Keratinocyte (primary cell): ENCODE data around the gene MAML2. TPM values are rescaled to one million over a fixed set of nuclear protein-coding genes. Genes with fewer than 3 reads are reported as not detected.

ENCODE experiments used
- DNase-seq: peaks from one replicate; pipeline ENCODE4 v3.0.0-alpha.2; 2011; ENCODE audit warnings: low read depth, missing footprints, low spot score
- FAIRE-seq: peaks from 2 replicates; lab custom pipeline; 2011; peaks lifted over from hg19 to GRCh38; lab: Jason Lieb, UNC
- H2AFZ ChIP-seq: 2 replicates; pipeline ENCODE4 v1.6.0; 2012; ENCODE audit warnings: low read length, control low read depth, inconsistent platforms; ENCODE audit not compliant: control insufficient read depth
- H3K27ac ChIP-seq: 2 replicates; pipeline ENCODE4 v1.5.1; 2011; ENCODE audit warnings: low read length; ENCODE audit not compliant: control insufficient read depth, insufficient read depth
- H3K27me3 ChIP-seq: 3 replicates; pipeline ENCODE4 v1.6.0; 2011; ENCODE audit warnings: low read length; ENCODE audit not compliant: control insufficient read depth, insufficient read depth; ENCODE audit errors: extremely low read depth
- H3K36me3 ChIP-seq, 2 experiments: 2 replicates in 1 of 2; 3 replicates in 1 of 2; pipeline ENCODE4 v1.5.1; 2011; ENCODE audit warnings: low read length in 2 of 2, mild to moderate bottlenecking in 1 of 2; ENCODE audit not compliant: control insufficient read depth in 2 of 2, insufficient read depth in 2 of 2; ENCODE audit errors: extremely low read depth in 1 of 2
- H3K4me1 ChIP-seq: 3 replicates; pipeline ENCODE4 v1.5.1; 2011; ENCODE audit warnings: low read length; ENCODE audit not compliant: control insufficient read depth, insufficient read depth; ENCODE audit errors: extremely low read depth
- H3K4me2 ChIP-seq: 3 replicates; pipeline ENCODE4 v1.6.0; 2011; ENCODE audit warnings: low read depth, low read length; ENCODE audit not compliant: control insufficient read depth, insufficient read depth; ENCODE audit errors: extremely low read depth
- H3K4me3 ChIP-seq, 3 experiments: fragments of 200-600 bp in 1 of 3; sonication (generic) in 1 of 3; 2 replicates in 2 of 3; 3 replicates in 1 of 3; pipeline ENCODE4 v1.5.1; 2011 to 2016; ENCODE audit warnings: low read length in 3 of 3, mild to moderate bottlenecking in 3 of 3, control low read depth in 2 of 3, inconsistent platforms in 1 of 3, low read depth in 1 of 3, mixed read lengths in 1 of 3, mixed run types in 1 of 3, moderate library complexity in 1 of 3; ENCODE audit not compliant: control insufficient read depth in 2 of 3, insufficient read depth in 2 of 3; ENCODE audit errors: extremely low read depth in 1 of 3
- H3K79me2 ChIP-seq: 2 replicates; pipeline ENCODE4 v1.6.0; 2012; ENCODE audit warnings: low read length; ENCODE audit not compliant: control insufficient read depth, insufficient read depth
- H3K9ac ChIP-seq: 3 replicates; pipeline ENCODE4 v1.6.0; 2011; ENCODE audit warnings: low read length; ENCODE audit not compliant: control insufficient read depth, insufficient read depth; ENCODE audit errors: extremely low read depth
- H3K9me1 ChIP-seq: 3 replicates; pipeline ENCODE4 v1.6.0; 2011; ENCODE audit warnings: low read length; ENCODE audit not compliant: control insufficient read depth, insufficient read depth; ENCODE audit errors: extremely low read depth
- H3K9me3 ChIP-seq: 2 replicates; pipeline ENCODE4 v1.5.1; 2012; ENCODE audit warnings: low read depth, low read length; ENCODE audit not compliant: control insufficient read depth
- H4K20me1 ChIP-seq: 3 replicates; pipeline ENCODE4 v1.6.0; 2011; ENCODE audit warnings: low read length; ENCODE audit not compliant: control insufficient read depth, insufficient read depth; ENCODE audit errors: extremely low read depth
- EZH2 ChIP-seq: IDR thresholded peaks from one replicate; pipeline ENCODE4 v1.6.1; 2012; ENCODE audit warnings: inconsistent platforms, mild to moderate bottlenecking, low read length, moderate library complexity
- dilution Hi-C: fragments of 300-500 bp; cut with MboI; formaldehyde crosslinking; loops from one replicate; pipeline ENCODE4 v1.7.0; 2020; ENCODE audit warnings: low sequenced_read_pairs; ENCODE audit not compliant: extremely low pct_ligation_motif_present
- polyA plus RNA-seq, 5 experiments: library from polyadenylated mRNA; depleted of rRNA in 3 of 5; stranded (reverse) in 3 of 5; stranded (forward) in 1 of 5; unstranded in 1 of 5; fragments of >200 nt; gene quantifications; 1 replicate in 1 of 5; 2 replicates in 3 of 5; 3 replicates in 1 of 5; pipeline versions ENCODE4 v1.2.1 to v1.2.3, GENCODE V29; 2011 to 2012; ENCODE audit warnings: missing spikeins in 2 of 5, low read depth in 1 of 5, low replicate concordance in 1 of 5
- TF ChIP-seq, protein P1 (sequence below), 3 experiments: IDR thresholded peaks in 1 of 3; conservative IDR thresholded peaks in 1 of 3; optimal IDR thresholded peaks in 1 of 3; 2 replicates in 2 of 3; 3 replicates in 1 of 3; pipeline versions ENCODE3 to v1.5.1; 2011; ENCODE audit warnings: low read length in 3 of 3, mild to moderate bottlenecking in 3 of 3, moderate library complexity in 2 of 3, control low read depth in 1 of 3, inconsistent platforms in 1 of 3; ENCODE audit not compliant: insufficient read depth in 2 of 3; ENCODE audit errors: extremely low read depth in 1 of 3

Gene MAML2
- polyA plus RNA-seq, 1 donor (not counting 4 experiments of a cell fraction or from before 2014, with no cell fraction given) = 4.2 TPM

DNA sequence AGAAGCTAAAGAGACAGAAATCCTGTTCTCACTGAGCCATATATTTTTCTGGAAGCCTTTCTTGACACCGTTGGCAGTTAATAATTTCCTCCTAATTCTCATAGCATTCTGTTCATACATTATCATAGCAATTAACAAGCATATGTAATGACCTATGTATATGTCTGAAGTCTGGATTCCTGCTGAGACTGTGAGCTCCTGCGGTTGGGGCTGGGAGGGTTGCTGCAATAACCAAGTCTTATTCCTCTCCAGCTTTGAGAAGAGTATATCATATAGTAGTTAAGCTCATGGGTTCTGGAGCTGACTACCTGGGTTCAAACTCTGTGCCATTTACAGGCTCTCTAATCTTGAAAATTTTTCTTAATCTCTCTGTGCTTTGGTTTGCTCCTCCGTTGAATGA, 175.2 kb downstream of the MAML2 start:
- dilution Hi-C loops = no loop called here
- Histone ChIP-seq H3K4me1 (peaks cover 13% of the 10 kb centered on the region), H3K79me2 (no peaks in the 10 kb centered on the region)

DNA sequence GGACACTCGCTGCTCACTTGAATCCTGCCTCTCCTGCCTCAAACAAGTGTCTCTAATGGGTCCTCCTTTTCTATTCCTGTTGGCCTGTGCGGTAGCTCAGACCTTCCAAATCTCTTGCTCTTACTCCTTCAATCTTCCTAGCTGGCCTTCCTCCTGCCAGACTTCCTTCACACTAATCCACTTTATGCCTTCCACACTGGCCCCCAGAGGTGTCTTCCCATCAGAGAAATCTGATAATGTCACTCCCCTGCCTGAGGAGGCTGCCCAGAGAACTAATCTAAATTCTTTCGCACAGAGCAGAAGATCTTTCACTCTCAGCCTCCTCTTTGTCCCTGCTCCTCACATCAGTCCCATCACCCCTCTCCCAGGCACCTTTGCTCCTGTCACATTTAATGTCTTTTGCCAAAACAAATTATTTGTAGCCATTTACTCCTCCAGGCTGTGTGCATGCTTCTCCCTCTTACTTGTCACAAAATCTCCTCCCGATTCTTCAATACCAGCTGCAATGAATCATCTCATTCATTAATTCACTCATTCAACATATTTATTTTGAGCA, 175.7 kb downstream of the MAML2 start:
- H3K27me3 ChIP-seq = no peaks in the 10 kb centered on the region
- peaks cover 15% of the 10 kb centered on the region for H3K4me1 ChIP-seq
- no peaks in the 10 kb centered on the region for H4K20me1 ChIP-seq
- no peaks in the 10 kb centered on the region for H3K9me1 ChIP-seq
- no peak overlapping the region for H3K4me2 ChIP-seq
- no peak overlapping the region for H3K9ac ChIP-seq
- H3K79me2 ChIP-seq = no peaks in the 10 kb centered on the region
- no peaks in the 10 kb centered on the region for H3K36me3 ChIP-seq
- dilution Hi-C loops = no loop called here
- no peak overlapping the region for H3K4me3 ChIP-seq
- no peak overlapping the region for H2AFZ ChIP-seq
- DNase-seq (no peak), FAIRE-seq (no peak)
- no peak for TF ChIP-seq EZH2
- TF ChIP-seq, protein P1, sequence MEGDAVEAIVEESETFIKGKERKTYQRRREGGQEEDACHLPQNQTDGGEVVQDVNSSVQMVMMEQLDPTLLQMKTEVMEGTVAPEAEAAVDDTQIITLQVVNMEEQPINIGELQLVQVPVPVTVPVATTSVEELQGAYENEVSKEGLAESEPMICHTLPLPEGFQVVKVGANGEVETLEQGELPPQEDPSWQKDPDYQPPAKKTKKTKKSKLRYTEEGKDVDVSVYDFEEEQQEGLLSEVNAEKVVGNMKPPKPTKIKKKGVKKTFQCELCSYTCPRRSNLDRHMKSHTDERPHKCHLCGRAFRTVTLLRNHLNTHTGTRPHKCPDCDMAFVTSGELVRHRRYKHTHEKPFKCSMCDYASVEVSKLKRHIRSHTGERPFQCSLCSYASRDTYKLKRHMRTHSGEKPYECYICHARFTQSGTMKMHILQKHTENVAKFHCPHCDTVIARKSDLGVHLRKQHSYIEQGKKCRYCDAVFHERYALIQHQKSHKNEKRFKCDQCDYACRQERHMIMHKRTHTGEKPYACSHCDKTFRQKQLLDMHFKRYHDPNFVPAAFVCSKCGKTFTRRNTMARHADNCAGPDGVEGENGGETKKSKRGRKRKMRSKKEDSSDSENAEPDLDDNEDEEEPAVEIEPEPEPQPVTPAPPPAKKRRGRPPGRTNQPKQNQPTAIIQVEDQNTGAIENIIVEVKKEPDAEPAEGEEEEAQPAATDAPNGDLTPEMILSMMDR (optimal IDR thresholded peaks at IDR 0.05 in 1 of 3, IDR thresholded peaks at IDR 0.05 in 1 of 3, conservative IDR thresholded peaks at IDR 0.05 in 1 of 3; ENCODE audit: extremely low read depth in 1 of 3, insufficient read depth in 2 of 3, low read length in 3 of 3) = no peak
- no peaks in the 10 kb centered on the region for H3K9me3 ChIP-seq
- no peak overlapping the region for H3K27ac ChIP-seq

More for the DNA sequence above, 175.2 kb downstream of the MAML2 start:
- H3K9me3 ChIP-seq = no peaks in the 10 kb centered on the region
- H4K20me1 ChIP-seq = no peaks in the 10 kb centered on the region
- no peak overlapping the region for H3K4me3 ChIP-seq
- DNase-seq (no peak), FAIRE-seq (no peak)
- no peak overlapping the region for H3K27ac ChIP-seq
- H3K27me3 ChIP-seq = no peaks in the 10 kb centered on the region
- no peak overlapping the region for H3K9ac ChIP-seq
- no peaks in the 10 kb centered on the region for H3K9me1 ChIP-seq
- H2AFZ ChIP-seq = no peak overlapping the region
- TF ChIP-seq, protein P1 (optimal IDR thresholded peaks at IDR 0.05 in 1 of 3, IDR thresholded peaks at IDR 0.05 in 1 of 3, conservative IDR thresholded peaks at IDR 0.05 in 1 of 3; ENCODE audit: extremely low read depth in 1 of 3, insufficient read depth in 2 of 3, low read length in 3 of 3) = no peak
- TF ChIP-seq EZH2 = no peak
- no peaks in the 10 kb centered on the region for H3K36me3 ChIP-seq
- no peak overlapping the region for H3K4me2 ChIP-seq
